A673 (cell line): Measurements from ENCODE around the gene TFB2M. TPM values are rescaled to one million over a fixed set of nuclear protein-coding genes. Genes with fewer than 3 reads are reported as not detected.

Source experiments
- BruUV-seq: library from RNA; stranded (reverse); fragments of 400-500 nt; replicated peaks from 2 replicates; lab custom pipeline; 2021; lab: Mats Ljungman, UMichigan
- CTCF ChIA-PET: fragments of 300-600 bp; sonication (Branson Sonifier 250); formaldehyde crosslinking; loops from one replicate; lab custom pipeline; 2022; ENCODE audit warnings: antibody characterized with exemption; lab: Charles Lee
- POLR2A ChIA-PET: fragments of 300-600 bp; sonication (Branson Sonifier 250); formaldehyde crosslinking; loops from one replicate; lab custom pipeline; 2022; ENCODE audit warnings: antibody characterized with exemption; ENCODE audit not compliant: low non-redundant PET; lab: Charles Lee
- DNase-seq: peaks from one replicate; pipeline ENCODE4 v3.0.0-alpha.2; 2015; ENCODE audit warnings: low spot score
- H3K27ac ChIP-seq: fragments of 200-600 bp; sonication (generic); 2 replicates; pipeline ENCODE4 v1.5.1; 2016; ENCODE audit warnings: mixed run types, low read depth, mild to moderate bottlenecking, mixed read lengths, antibody characterized with exemption, low read length; ENCODE audit not compliant: poor library complexity, severe bottlenecking
- H3K27me3 ChIP-seq: fragments of 200-600 bp; sonication (generic); replicated peaks from 2 replicates; pipeline ENCODE4 v1.6.1; 2017; ENCODE audit warnings: mixed run types, low read depth, mild to moderate bottlenecking, mixed read lengths, antibody characterized with exemption, low read length; ENCODE audit not compliant: insufficient read depth, poor library complexity
- H3K36me3 ChIP-seq: fragments of 200-600 bp; sonication (generic); 2 replicates; pipeline ENCODE4 v1.6.1; 2016; ENCODE audit warnings: mixed run types, mild to moderate bottlenecking, mixed read lengths, antibody characterized with exemption, low read length; ENCODE audit not compliant: insufficient read depth, poor library complexity, severe bottlenecking
- H3K4me1 ChIP-seq: fragments of 200-600 bp; sonication (generic); 2 replicates; pipeline ENCODE4 v1.6.1; 2017; ENCODE audit warnings: mixed run types, mild to moderate bottlenecking, mixed read lengths, antibody characterized with exemption, low read length; ENCODE audit not compliant: insufficient read depth, poor library complexity, severe bottlenecking
- H3K4me3 ChIP-seq: fragments of 200-600 bp; sonication (generic); 2 replicates; pipeline ENCODE4 v1.5.1; 2016; ENCODE audit warnings: low read depth, mixed run types, mild to moderate bottlenecking, mixed read lengths, low read length; ENCODE audit not compliant: poor library complexity, severe bottlenecking
- H3K9me3 ChIP-seq: fragments of 200-600 bp; sonication (generic); 2 replicates; pipeline ENCODE4 v1.6.1; 2016; ENCODE audit warnings: mixed run types, low read depth, mild to moderate bottlenecking, mixed read lengths, antibody characterized with exemption, low read length; ENCODE audit not compliant: poor library complexity, severe bottlenecking
- EZH2 ChIP-seq: fragments of 200-600 bp; sonication (generic); IDR thresholded peaks from 2 replicates; pipeline ENCODE4 v1.6.1; 2017; ENCODE audit warnings: borderline replicate concordance, low read depth, mild to moderate bottlenecking, mixed read lengths, antibody characterized with exemption, low read length; ENCODE audit not compliant: poor library complexity, severe bottlenecking
- intact Hi-C: fragments of 100-400 bp; cut with micrococcal nuclease; formaldehyde crosslinking; loops from one replicate; pipeline ENCODE4 v1.10.0; 2022; ENCODE audit not compliant: unreplicated experiment
- total RNA-seq: library from RNA; stranded (reverse); gene quantifications from 2 replicates; pipeline ENCODE4 v1.2.3, GENCODE V29; 2021
- TF ChIP-seq, protein P1 (sequence below): fragments of 300-800, 200-600 bp; sonication (generic); conservative IDR thresholded peaks from 2 replicates; pipeline ENCODE4 v1.5.1; 2017; ENCODE audit warnings: low read depth, mild to moderate bottlenecking, antibody characterized with exemption, low read length, moderate library complexity, mixed read lengths

Gene TFB2M
- total RNA-seq, 1 experiment from 2014 or later = 21.1 TPM

DNA sequence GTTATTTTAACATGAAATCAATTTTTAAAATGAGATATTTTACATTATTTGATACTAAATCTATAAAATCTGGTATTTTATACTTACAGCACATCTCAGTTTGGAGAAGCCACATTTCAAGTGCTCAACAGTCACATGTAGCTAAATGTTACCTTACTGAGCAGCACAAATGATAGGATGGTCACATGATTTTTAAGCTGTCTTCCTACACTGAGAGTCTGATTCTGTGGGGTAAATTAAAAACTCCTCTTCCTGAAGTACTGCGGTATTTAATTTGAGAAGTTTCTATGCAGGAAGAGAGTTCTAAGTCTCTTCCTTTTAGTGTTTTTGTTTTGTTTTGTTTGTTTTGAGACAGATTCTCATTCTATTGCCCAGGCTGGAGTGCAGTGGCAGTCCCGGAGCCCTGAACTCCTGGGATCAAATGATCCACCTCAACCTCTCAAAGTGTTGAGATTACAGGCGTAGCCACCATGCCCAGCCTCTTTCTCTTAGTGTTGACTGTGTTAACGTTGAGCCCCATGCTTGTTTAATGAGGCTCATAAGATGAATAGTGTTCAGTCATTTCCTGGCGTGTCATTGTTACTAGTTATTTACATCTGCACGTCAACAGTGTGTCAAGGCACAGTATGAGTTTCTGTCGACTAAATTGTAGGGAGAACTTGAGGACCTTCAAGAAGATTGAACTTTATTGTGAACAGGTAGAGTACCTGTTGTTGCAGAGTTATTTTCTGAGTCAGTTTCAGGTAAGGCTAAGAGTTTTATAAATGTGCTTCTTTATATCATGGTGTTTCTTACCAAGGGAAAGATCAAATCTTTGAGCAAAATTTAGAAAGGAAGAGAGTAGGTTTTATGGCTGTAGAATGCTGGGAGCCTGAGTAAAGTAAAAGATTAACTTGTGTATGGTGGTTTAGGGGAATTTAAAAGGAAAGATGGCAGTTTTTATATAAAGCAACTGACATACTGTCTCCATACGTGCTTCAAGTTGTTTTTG, 3.5 kb upstream of the TFB2M start:
- POLR2A ChIA-PET = no interaction called here
- no peak for TF ChIP-seq EZH2
- TF ChIP-seq, protein P1, sequence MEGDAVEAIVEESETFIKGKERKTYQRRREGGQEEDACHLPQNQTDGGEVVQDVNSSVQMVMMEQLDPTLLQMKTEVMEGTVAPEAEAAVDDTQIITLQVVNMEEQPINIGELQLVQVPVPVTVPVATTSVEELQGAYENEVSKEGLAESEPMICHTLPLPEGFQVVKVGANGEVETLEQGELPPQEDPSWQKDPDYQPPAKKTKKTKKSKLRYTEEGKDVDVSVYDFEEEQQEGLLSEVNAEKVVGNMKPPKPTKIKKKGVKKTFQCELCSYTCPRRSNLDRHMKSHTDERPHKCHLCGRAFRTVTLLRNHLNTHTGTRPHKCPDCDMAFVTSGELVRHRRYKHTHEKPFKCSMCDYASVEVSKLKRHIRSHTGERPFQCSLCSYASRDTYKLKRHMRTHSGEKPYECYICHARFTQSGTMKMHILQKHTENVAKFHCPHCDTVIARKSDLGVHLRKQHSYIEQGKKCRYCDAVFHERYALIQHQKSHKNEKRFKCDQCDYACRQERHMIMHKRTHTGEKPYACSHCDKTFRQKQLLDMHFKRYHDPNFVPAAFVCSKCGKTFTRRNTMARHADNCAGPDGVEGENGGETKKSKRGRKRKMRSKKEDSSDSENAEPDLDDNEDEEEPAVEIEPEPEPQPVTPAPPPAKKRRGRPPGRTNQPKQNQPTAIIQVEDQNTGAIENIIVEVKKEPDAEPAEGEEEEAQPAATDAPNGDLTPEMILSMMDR = no peak
- peak; percentile 52 for DNase-seq
- no peaks in the 10 kb centered on the region for H3K9me3 ChIP-seq
- intact Hi-C loops = loop anchor here (5.0 kb wide), 2 partner anchors 78 to 128 kb away; no protein-coding TSS in a partner anchor
- no peaks in the 10 kb centered on the region for H3K36me3 ChIP-seq
- CTCF ChIA-PET = no interaction called here
- no peaks in the 10 kb centered on the region for H3K27me3 ChIP-seq
- H3K4me1 ChIP-seq = peaks cover 29% of the 10 kb centered on the region
- no TSS peak for BruUV-seq
- H3K27ac ChIP-seq = peak overlapping the region; percentile 57
- peak overlapping the region; percentile 1 for H3K4me3 ChIP-seq

DNA sequence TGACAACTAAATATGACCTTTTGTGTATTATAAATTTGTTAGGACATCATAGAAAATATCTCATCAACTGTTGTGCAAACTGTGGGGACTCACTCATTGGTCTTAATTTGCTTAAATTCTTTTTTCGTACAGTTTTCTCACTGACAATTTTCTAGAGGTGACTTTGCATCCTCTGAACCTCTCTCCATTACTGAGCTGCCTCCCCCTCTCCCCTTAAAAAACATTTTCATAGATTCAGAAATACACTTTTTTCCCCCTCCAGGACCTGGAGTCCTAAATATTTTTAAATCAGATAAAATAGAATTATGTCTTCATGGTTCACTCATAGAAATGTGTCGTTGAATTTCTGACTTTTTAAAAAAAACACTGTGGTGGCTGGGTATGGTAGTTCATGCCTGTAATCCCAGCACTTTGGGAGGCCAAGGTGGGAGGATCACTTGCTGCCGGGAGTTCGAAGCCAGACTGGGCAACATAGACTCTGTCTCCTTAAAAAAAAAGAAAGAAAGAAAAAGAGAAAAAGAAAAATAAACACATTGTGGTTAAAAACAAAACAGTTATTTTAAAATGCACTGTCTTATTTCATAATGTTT, 1.7 kb upstream of the TFB2M start:
- POLR2A ChIA-PET = interaction anchor here (0.6 kb wide), 1 partner anchor 23 kb away, joined by 10 read pairs; no protein-coding TSS in a partner anchor
- BruUV-seq = TSS peak; percentile 60

More for the DNA sequence above, 1.7 kb upstream of the TFB2M start:
- CTCF ChIA-PET = no interaction called here
- Histone ChIP-seq H3K9me3 (no peaks in the 10 kb centered on the region), H3K4me3 (peak overlapping the region; percentile 80), H3K27me3 (no peaks in the 10 kb centered on the region), H3K27ac (no peak overlapping the region), H3K36me3 (no peaks in the 10 kb centered on the region), H3K4me1 (peaks cover 25% of the 10 kb centered on the region)
- TF ChIP-seq, protein P1 = no peak
- TF ChIP-seq EZH2 = no peak
- DNase-seq = no peak
- intact Hi-C loops = loop anchor here (5.0 kb wide), 2 partner anchors 80 to 130 kb away; no protein-coding TSS in a partner anchor
